Ovary (tissue), 9 donors: ENCODE results near the gene NUMA1. TPM values are rescaled to one million over a fixed set of nuclear protein-coding genes. Genes with fewer than 3 reads are reported as not detected.

Experiments used
- DNase-seq, 5 donors: peaks; one replicate each; pipeline ENCODE4 v3.0.0-alpha.2; 2019 to 2020
- H3K27ac ChIP-seq, 2 donors: fragments of 200-600 bp; one replicate each; pipeline versions ENCODE4 v1.5.1 to v1.8.0; 2019 to 2022
- H3K27me3 ChIP-seq: fragments of 200-600 bp; one replicate; pipeline ENCODE4 v1.8.0; 2022
- H3K36me3 ChIP-seq: fragments of 200-600 bp; sonication (generic); one replicate; pipeline ENCODE4 v1.5.1; 2019
- H3K4me1 ChIP-seq: one replicate; pipeline ENCODE4 v1.8.1; 2013; ENCODE audit warnings: mild to moderate bottlenecking, moderate library complexity; ENCODE audit not compliant: insufficient read depth
- H3K4me3 ChIP-seq: fragments of 200-600 bp; sonication (generic); one replicate; pipeline ENCODE4 v1.5.1; 2017
- H3K9me3 ChIP-seq, 2 donors: fragments of 200-600 bp in 1 of 2; sonication (generic) in 1 of 2; one replicate each; pipeline versions ENCODE4 v1.5.1 to v1.8.1; 2013 to 2019; ENCODE audit warnings: mild to moderate bottlenecking in 1 of 2, moderate library complexity in 1 of 2
- CTCF ChIP-seq, 3 donors: fragments of 450-650 bp in 2 of 3; fragments of 200-600 bp in 1 of 3; IDR thresholded peaks; one replicate each; pipeline versions ENCODE4 v1.5.1 to v1.8.0; 2016 to 2022; ENCODE audit warnings: antibody characterized with exemption in 3 of 3, mild to moderate bottlenecking in 1 of 3
- EP300 ChIP-seq: sonication (generic); formaldehyde crosslinking; IDR thresholded peaks from one replicate; pipeline ENCODE4 v1.6.1; 2017; ENCODE audit warnings: antibody characterized with exemption
- POLR2A ChIP-seq: fragments of 450-650 bp; IDR thresholded peaks from one replicate; pipeline ENCODE4 v1.6.1; 2017; ENCODE audit warnings: antibody characterized with exemption, mild to moderate bottlenecking, moderate library complexity
- WGBS, 3 donors: extraction: QIAGEN DNeasy Blood & Tissue Kit in 1 of 3; methylation state at CpG; one replicate each; pipeline versions ENCODE4 v1.1.5 to v1.1.7; 2013 to 2017; 5-methylcytosine and 5-hydroxymethylcytosine counted together
- intact Hi-C, 4 donors: fragments of 100-400 bp; cut with DNase I; formaldehyde crosslinking; loops; one replicate each; pipeline versions ENCODE4 v1.11.0 to v1.15.1; 2022 to 2023
- polyA plus RNA-seq, 2 donors: library from polyadenylated mRNA; stranded (reverse); fragments of 200-250 nt in 1 of 2; fragments of 350-450 nt in 1 of 2; fragmentation: Illumina TruSeq in 1 of 2; extraction: RNeasy Lipid Tissue Mini Kit (QIAGEN cat#74804) in 1 of 2; gene quantifications; one replicate each; pipeline ENCODE4 v1.2.3, GENCODE V29; 2013 to 2014
- total RNA-seq, 7 donors: library from RNA; depleted of rRNA in 2 of 7; stranded (reverse); fragments of >200 nt in 2 of 7; fragmentation: NEBNext Ultra II Directional in 3 of 7; extraction: Animal tissue kit (Norgen Biotek cat#: 25700) in 3 of 7; gene quantifications; one replicate each; pipeline versions ENCODE4 v1.1.0 to v1.2.4, GENCODE V29; 2016 to 2023
- donor health status: DM: no; HTN: no; CAD: no; lungs with moderate emphysema.
- donor health status: DM: no; HTN: no; CAD: no.
- donor health status: Bipolar disorder and iron deficiency.
- donor health status: DM: yes; HTN: yes; CAD: no.
- donor health status: DM: no; HTN: no; CAD: no.
- donor health status: DM: yes; HTN: yes; CAD: no.

Gene NUMA1
- total and polyA plus RNA-seq, 9 donors, result 156 to 270 (median 235) TPM

DNA sequence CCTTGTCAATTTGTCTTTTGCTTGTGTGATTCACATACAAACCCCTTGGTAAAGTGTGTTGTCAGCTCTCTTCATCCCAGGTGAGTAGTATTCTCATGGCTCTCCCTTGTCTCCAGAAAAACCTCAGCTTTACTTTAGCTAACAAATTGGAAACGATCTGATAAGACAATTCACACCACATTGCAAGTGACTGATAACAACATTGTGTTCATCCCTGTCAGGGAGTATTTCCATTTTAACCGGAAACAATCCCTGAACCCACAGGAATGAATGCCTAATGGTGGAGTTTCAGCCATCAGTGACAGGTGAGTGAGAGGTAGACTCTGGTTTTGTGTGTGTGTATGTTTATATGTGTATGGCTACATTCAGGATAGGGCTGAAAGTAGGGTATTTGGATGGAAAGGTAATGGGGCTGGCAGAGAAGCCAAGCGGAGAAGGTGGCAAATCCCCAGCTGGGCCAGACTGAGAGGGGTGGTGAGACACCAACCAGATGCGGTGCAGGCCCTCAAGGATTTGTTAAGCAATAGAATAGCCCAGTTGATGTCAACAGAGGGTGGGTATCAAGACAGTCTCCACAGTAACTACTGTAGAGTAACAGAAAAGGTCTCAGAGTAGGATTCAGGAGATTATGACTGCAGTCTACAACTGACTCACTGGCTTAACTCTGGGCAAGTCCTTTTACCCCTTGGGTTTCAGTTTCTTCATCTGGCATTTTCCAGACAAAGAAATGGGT is 7.9 kb upstream of the NUMA1 start:
- no peaks in the 10 kb centered on the region for H3K36me3 ChIP-seq
- WGBS, 3 donors, result 82 to 87% (median 86%) methylated on average over 4 of the region's 4 CpGs
- no peak overlapping the region for H3K27ac ChIP-seq
- no peak for DNase-seq
- H3K9me3 ChIP-seq, result no peaks in the 10 kb centered on the region
- TF ChIP-seq EP300, result no peak
- no peak for TF ChIP-seq POLR2A
- no peak for TF ChIP-seq CTCF (IDR thresholded peaks at IDR 0.05)
- H3K27me3 ChIP-seq, result no peaks in the 10 kb centered on the region
- intact Hi-C loops, result loop anchor here in 1 of 4 donors (5.0 kb wide), 1 partner anchor 61 kb away; no protein-coding TSS in a partner anchor
- no peak overlapping the region for H3K4me3 ChIP-seq
- H3K4me1 ChIP-seq, result no peaks in the 10 kb centered on the region

DNA sequence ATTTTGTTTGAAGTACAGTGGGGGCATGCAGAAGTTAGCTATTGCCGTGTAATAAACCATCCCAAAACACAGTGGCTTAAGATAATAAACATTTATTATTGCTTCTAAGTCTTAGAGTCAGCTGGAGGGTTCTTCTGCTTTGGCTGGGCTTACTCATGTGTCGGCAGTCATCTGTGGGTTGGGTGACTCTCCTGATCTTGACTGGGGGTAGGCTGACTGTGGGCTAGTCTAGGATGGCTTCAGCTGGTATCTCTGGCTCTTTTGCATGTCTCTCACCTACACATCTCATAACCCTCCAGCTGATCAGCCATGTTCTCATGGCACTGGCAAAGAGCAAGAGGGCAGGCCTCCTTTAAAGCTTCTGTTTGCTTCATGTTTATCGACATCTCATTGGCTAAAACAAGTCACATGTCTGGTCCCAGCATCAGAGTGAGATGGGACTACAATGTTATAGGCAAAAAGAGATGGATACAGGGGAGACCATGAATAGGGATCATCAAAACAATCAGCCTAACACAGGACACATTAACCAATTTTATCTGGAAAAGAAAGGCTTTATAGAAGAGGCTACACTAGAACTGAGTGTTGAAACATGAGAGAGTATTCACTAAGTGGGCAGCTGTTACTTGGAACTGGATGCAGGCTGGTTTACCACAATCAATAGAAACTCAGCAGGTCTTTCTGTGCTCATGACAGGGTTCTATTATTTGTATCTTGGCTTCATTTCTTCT is 5.4 kb upstream of the NUMA1 start:
- TF ChIP-seq POLR2A, result no peak
- no peak for TF ChIP-seq CTCF (IDR thresholded peaks at IDR 0.05)
- no peak for TF ChIP-seq EP300
- H3K9me3 ChIP-seq, result no peaks in the 10 kb centered on the region
- H3K27me3 ChIP-seq, result no peaks in the 10 kb centered on the region
- no peaks in the 10 kb centered on the region for H3K36me3 ChIP-seq
- no peak for DNase-seq
- no peaks in the 10 kb centered on the region for H3K4me1 ChIP-seq
- no peak overlapping the region for H3K27ac ChIP-seq
- intact Hi-C loops, result loop anchor here in 1 of 4 donors (5.0 kb wide), 1 partner anchor 58 kb away; no protein-coding TSS in a partner anchor
- 79 to 95% (median 85%) methylated on average over 3 of the region's 3 CpGs for WGBS, 3 donors
- H3K4me3 ChIP-seq, result no peak overlapping the region

GRCh38 chr11:72084965-72085364 is 4.6 kb upstream of the NUMA1 start:
- H3K27me3 ChIP-seq, result no peaks in the 10 kb centered on the region
- no peaks in the 10 kb centered on the region for H3K36me3 ChIP-seq
- no peak overlapping the region for H3K27ac ChIP-seq
- no peak for TF ChIP-seq EP300
- TF ChIP-seq CTCF (IDR thresholded peaks at IDR 0.05), result no peak
- TF ChIP-seq POLR2A, result no peak
- intact Hi-C loops, result loop anchor here in 1 of 4 donors (5.0 kb wide), 1 partner anchor 58 kb away; no protein-coding TSS in a partner anchor
- DNase-seq, result no peak
- no peaks in the 10 kb centered on the region for H3K9me3 ChIP-seq
- no peak overlapping the region for H3K4me3 ChIP-seq
- no peaks in the 10 kb centered on the region for H3K4me1 ChIP-seq
- WGBS, 3 donors, result 93 to 95% (median 93%) methylated on average over 1 of the region's 1 CpG

DNA sequence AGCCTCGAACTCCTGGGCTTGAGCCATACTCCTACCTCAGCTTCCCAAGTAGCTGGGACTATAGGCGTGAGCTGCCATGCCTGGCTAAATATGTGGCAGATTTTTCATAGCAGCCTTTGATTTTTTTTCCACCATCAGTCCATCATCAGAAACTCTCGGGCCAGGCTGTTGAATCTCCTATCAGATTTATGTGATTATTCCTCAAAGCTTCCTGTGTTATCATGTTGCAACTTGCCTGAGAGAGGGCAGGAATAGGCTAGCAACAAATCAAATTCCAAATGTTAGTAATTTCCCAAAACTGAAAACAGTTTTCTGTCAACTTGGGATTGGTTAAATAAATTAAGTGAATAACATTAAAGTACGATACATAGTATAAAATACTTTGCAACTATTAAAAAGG is 3.7 kb upstream of the NUMA1 start:
- 80 to 88% (median 84%) methylated on average over 4 of the region's 4 CpGs for WGBS, 3 donors
- Histone ChIP-seq H3K4me3 (no peak overlapping the region), H3K4me1 (no peaks in the 10 kb centered on the region), H3K27ac (no peak overlapping the region), H3K36me3 (no peaks in the 10 kb centered on the region), H3K27me3 (no peaks in the 10 kb centered on the region), H3K9me3 (no peaks in the 10 kb centered on the region)
- no peak for DNase-seq
- no peak for TF ChIP-seq CTCF (IDR thresholded peaks at IDR 0.05)
- intact Hi-C loops, result no loop called here
